ENCODE measurements around the gene CHMP2A. TPM values are rescaled to one million over a fixed set of nuclear protein-coding genes. Genes with fewer than 3 reads are reported as not detected.

CHMP2A gene
- total and polyA plus RNA-seq, 2 of the 13 experiments (the other 11 are each of a cell fraction or from before 2014, with no cell fraction given): 49.7 to 55.0 TPM

GRCh38 chr19:58543826-58544590 is 10.9 kb downstream of the CHMP2A start, which contains the start of gene TRIM28 (continued):
- 0 out of 2 replicates have a peak, but pooled peaks have one; percentile 11 for TF ChIP-seq ZBTB7A (CRISPR knock-in tag; IDR thresholded peaks at IDR 0.05)
- no peak for TF ChIP-seq ZBTB33 (CRISPR knock-in tag; IDR thresholded peaks at IDR 0.05)
- peak; percentile 67 for TF ChIP-seq ZNF451 (CRISPR knock-in tag; IDR thresholded peaks at IDR 0.05)
- TF ChIP-seq TOPORS (CRISPR knock-in tag; IDR thresholded peaks at IDR 0.05): no peak
- TF ChIP-seq SSRP1 (CRISPR knock-in tag; IDR thresholded peaks at IDR 0.05): no peak
- TF ChIP-seq, protein P1, sequence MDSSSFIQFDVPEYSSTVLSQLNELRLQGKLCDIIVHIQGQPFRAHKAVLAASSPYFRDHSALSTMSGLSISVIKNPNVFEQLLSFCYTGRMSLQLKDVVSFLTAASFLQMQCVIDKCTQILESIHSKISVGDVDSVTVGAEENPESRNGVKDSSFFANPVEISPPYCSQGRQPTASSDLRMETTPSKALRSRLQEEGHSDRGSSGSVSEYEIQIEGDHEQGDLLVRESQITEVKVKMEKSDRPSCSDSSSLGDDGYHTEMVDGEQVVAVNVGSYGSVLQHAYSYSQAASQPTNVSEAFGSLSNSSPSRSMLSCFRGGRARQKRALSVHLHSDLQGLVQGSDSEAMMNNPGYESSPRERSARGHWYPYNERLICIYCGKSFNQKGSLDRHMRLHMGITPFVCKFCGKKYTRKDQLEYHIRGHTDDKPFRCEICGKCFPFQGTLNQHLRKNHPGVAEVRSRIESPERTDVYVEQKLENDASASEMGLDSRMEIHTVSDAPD (CRISPR knock-in tag; IDR thresholded peaks at IDR 0.05): no peak
- peak; percentile 67; the same call in 1 of the 2 replicates for TF ChIP-seq MEIS1 (CRISPR knock-in tag; IDR thresholded peaks at IDR 0.05; ENCODE audit: borderline replicate concordance)
- TF ChIP-seq BRD4 (CRISPR knock-in tag; IDR thresholded peaks at IDR 0.05): 0 out of 2 replicates have a peak, but pooled peaks have one; percentile 51
- TF ChIP-seq PITX1 (CRISPR knock-in tag; IDR thresholded peaks at IDR 0.05): peak; percentile 48; the same call in 1 of the 2 replicates
- peak; percentile 87 for TF ChIP-seq MYC (CRISPR knock-in tag; IDR thresholded peaks at IDR 0.05; ENCODE audit: borderline replicate concordance)
- peak; percentile 53 for TF ChIP-seq MED1 (CRISPR knock-in tag; IDR thresholded peaks at IDR 0.05)
- TF ChIP-seq, protein P2, sequence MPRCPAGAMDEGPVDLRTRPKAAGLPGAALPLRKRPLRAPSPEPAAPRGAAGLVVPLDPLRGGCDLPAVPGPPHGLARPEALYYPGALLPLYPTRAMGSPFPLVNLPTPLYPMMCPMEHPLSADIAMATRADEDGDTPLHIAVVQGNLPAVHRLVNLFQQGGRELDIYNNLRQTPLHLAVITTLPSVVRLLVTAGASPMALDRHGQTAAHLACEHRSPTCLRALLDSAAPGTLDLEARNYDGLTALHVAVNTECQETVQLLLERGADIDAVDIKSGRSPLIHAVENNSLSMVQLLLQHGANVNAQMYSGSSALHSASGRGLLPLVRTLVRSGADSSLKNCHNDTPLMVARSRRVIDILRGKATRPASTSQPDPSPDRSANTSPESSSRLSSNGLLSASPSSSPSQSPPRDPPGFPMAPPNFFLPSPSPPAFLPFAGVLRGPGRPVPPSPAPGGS (CRISPR knock-in tag; IDR thresholded peaks at IDR 0.05): peak; percentile 52; the same call in 1 of the 2 replicates
- peak; percentile 77 for TF ChIP-seq CBX1 (IDR thresholded peaks at IDR 0.05; ENCODE audit: low read depth)
- peak; percentile 89 for TF ChIP-seq HNRNPLL (IDR thresholded peaks at IDR 0.05; ENCODE audit: low read depth, low read length, poor library complexity, severe bottlenecking)
- TF ChIP-seq, protein P3, sequence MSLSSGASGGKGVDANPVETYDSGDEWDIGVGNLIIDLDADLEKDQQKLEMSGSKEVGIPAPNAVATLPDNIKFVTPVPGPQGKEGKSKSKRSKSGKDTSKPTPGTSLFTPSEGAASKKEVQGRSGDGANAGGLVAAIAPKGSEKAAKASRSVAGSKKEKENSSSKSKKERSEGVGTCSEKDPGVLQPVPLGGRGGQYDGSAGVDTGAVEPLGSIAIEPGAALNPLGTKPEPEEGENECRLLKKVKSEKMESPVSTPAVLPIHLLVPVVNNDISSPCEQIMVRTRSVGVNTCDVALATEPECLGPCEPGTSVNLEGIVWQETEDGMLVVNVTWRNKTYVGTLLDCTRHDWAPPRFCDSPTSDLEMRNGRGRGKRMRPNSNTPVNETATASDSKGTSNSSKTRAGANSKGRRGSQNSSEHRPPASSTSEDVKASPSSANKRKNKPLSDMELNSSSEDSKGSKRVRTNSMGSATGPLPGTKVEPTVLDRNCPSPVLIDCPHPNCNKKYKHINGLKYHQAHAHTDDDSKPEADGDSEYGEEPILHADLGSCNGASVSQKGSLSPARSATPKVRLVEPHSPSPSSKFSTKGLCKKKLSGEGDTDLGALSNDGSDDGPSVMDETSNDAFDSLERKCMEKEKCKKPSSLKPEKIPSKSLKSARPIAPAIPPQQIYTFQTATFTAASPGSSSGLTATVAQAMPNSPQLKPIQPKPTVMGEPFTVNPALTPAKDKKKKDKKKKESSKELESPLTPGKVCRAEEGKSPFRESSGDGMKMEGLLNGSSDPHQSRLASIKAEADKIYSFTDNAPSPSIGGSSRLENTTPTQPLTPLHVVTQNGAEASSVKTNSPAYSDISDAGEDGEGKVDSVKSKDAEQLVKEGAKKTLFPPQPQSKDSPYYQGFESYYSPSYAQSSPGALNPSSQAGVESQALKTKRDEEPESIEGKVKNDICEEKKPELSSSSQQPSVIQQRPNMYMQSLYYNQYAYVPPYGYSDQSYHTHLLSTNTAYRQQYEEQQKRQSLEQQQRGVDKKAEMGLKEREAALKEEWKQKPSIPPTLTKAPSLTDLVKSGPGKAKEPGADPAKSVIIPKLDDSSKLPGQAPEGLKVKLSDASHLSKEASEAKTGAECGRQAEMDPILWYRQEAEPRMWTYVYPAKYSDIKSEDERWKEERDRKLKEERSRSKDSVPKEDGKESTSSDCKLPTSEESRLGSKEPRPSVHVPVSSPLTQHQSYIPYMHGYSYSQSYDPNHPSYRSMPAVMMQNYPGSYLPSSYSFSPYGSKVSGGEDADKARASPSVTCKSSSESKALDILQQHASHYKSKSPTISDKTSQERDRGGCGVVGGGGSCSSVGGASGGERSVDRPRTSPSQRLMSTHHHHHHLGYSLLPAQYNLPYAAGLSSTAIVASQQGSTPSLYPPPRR (CRISPR knock-in tag; IDR thresholded peaks at IDR 0.05; ENCODE audit: borderline replicate concordance): no peak
- TF ChIP-seq EEA1 (CRISPR knock-in tag; IDR thresholded peaks at IDR 0.05; ENCODE audit: borderline replicate concordance): no peak
- TF ChIP-seq SCMH1 (CRISPR knock-in tag; IDR thresholded peaks at IDR 0.05; ENCODE audit: borderline replicate concordance): no peak
- TF ChIP-seq, protein P4, sequence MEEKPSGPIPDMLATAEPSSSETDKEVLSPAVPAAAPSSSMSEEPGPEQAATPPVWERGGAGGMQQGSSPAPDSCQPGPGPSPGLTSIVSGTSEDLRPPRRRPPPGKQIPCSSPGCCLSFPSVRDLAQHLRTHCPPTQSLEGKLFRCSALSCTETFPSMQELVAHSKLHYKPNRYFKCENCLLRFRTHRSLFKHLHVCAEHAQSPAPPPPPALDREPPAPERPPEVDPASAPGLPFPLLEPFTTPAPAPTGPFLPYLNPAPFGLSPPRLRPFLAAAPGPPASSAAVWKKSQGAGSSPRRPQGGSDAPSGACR (CRISPR knock-in tag; IDR thresholded peaks at IDR 0.05): no peak
